ENCODE measurements around the gene FAM170B.

Gene FAM170B

DNA sequence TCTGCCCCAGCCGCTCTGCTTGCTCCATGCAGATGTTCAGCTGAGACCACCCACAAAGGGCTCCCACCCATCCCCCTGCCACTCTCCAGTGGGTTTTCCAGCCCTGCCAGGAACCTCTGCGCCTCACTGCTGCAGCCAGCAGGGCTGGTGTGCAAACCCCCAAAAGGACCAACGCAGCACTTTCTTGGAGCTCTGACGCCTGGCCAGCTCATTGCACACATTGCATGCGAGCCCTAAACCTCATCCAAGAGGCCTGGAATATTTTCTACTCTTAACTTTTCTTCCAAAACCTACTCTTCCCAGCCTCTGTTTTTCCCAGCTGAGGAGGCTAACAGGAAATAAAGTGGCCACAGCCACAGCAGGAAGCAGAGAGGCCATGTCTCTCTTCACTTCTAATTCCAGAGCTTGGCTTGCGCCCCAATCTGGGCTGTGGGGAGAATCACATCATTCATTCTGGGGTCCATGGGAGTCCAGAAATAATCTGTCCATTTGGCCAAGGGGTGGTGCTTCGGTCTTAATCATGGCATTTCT, 4.6 kb upstream of the FAM170B start:
- H3K27ac ChIP-seq, result no peak overlapping the region

GRCh38 chr10:49136525-49136924, 2.7 kb upstream of the FAM170B start:
- Histone ChIP-seq H3K4me3 (ENCODE audit: low read depth, low read length) (no peak overlapping the region), H3K36me3 (ENCODE audit: control insufficient read depth, insufficient read depth, low read length) (no peaks in the 10 kb centered on the region), H3K27ac (no peak overlapping the region), H3K4me1 (no peaks in the 10 kb centered on the region), H3K27me3 (ENCODE audit: control insufficient read depth, insufficient read depth, low read length) (no peaks in the 10 kb centered on the region), H2AFZ (no peak overlapping the region), H3K9me3 (ENCODE audit: control insufficient read depth, low read length) (no peaks in the 10 kb centered on the region), H3K4me2 (ENCODE audit: low read length) (no peak overlapping the region), H3K9ac (no peak overlapping the region), H3K79me2 (no peaks in the 10 kb centered on the region)
- TF ChIP-seq, protein P1, sequence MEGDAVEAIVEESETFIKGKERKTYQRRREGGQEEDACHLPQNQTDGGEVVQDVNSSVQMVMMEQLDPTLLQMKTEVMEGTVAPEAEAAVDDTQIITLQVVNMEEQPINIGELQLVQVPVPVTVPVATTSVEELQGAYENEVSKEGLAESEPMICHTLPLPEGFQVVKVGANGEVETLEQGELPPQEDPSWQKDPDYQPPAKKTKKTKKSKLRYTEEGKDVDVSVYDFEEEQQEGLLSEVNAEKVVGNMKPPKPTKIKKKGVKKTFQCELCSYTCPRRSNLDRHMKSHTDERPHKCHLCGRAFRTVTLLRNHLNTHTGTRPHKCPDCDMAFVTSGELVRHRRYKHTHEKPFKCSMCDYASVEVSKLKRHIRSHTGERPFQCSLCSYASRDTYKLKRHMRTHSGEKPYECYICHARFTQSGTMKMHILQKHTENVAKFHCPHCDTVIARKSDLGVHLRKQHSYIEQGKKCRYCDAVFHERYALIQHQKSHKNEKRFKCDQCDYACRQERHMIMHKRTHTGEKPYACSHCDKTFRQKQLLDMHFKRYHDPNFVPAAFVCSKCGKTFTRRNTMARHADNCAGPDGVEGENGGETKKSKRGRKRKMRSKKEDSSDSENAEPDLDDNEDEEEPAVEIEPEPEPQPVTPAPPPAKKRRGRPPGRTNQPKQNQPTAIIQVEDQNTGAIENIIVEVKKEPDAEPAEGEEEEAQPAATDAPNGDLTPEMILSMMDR (IDR thresholded peaks at IDR 0.05), result no peak

More for the DNA sequence above, 4.6 kb upstream of the FAM170B start:
- no peak overlapping the region for H2AFZ ChIP-seq
- H3K27me3 ChIP-seq (ENCODE audit: control insufficient read depth, insufficient read depth, low read length), result no peaks in the 10 kb centered on the region
- H3K4me2 ChIP-seq (ENCODE audit: low read length), result no peak overlapping the region
- no peaks in the 10 kb centered on the region for H3K4me1 ChIP-seq
- H3K9me3 ChIP-seq (ENCODE audit: control insufficient read depth, low read length), result no peaks in the 10 kb centered on the region
- H3K79me2 ChIP-seq, result no peaks in the 10 kb centered on the region
- H3K4me3 ChIP-seq (ENCODE audit: low read depth, low read length), result no peak overlapping the region
- TF ChIP-seq, protein P1 (IDR thresholded peaks at IDR 0.05), result no peak
- H3K36me3 ChIP-seq (ENCODE audit: control insufficient read depth, insufficient read depth, low read length), result no peaks in the 10 kb centered on the region
- H3K9ac ChIP-seq, result no peak overlapping the region

- Histone ChIP-seq H3K36me3 (ENCODE audit: control insufficient read depth, insufficient read depth, low read length) (no peaks in the 10 kb centered on the region), H3K9ac (no peak overlapping the region), H3K9me3 (ENCODE audit: control insufficient read depth, low read length) (no peaks in the 10 kb centered on the region), H3K27me3 (ENCODE audit: control insufficient read depth, insufficient read depth, low read length) (no peaks in the 10 kb centered on the region), H2AFZ (no peak overlapping the region), H3K4me1 (no peaks in the 10 kb centered on the region), H3K79me2 (no peaks in the 10 kb centered on the region), H3K4me3 (ENCODE audit: low read depth, low read length) (no peak overlapping the region), H3K27ac (no peak overlapping the region), H3K4me2 (ENCODE audit: low read length) (no peak overlapping the region)
- TF ChIP-seq, protein P1 (IDR thresholded peaks at IDR 0.05), result no peak
Observed at GRCh38 chr10:49135575-49136313, 1.9 kb upstream of the FAM170B start.

GRCh38 chr10:49134327-49134726, 506 bp upstream of the FAM170B start:
- H2AFZ ChIP-seq, result no peak overlapping the region
- H3K79me2 ChIP-seq, result no peaks in the 10 kb centered on the region
- H3K4me2 ChIP-seq (ENCODE audit: low read length), result no peak overlapping the region
- no peaks in the 10 kb centered on the region for H3K9me3 ChIP-seq (ENCODE audit: control insufficient read depth, low read length)
- TF ChIP-seq, protein P1 (IDR thresholded peaks at IDR 0.05), result no peak
- no peak overlapping the region for H3K9ac ChIP-seq
- H3K4me1 ChIP-seq, result no peaks in the 10 kb centered on the region
- H3K36me3 ChIP-seq (ENCODE audit: control insufficient read depth, insufficient read depth, low read length), result no peaks in the 10 kb centered on the region
- no peak overlapping the region for H3K4me3 ChIP-seq (ENCODE audit: low read depth, low read length)
- no peaks in the 10 kb centered on the region for H3K27me3 ChIP-seq (ENCODE audit: control insufficient read depth, insufficient read depth, low read length)
- no peak overlapping the region for H3K27ac ChIP-seq

DNA sequence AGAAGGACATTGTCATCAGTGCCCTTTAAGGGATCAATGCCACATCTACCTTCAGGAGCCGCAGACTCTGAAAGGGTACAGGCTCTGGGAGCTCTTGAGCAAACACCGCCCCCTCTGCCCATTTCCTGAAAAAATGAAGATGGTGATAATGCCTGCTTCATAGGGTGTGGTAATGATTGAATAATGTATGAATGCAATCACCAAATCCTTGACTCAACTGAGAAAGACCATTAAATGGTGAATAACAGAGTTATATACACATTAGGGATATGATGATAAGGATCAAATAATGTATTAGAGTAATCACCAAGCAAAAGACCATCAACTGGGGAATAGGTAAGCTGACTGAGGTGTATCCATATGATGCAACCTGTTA, 1.5 kb downstream of the FAM170B start:
- no peaks in the 10 kb centered on the region for H3K9me3 ChIP-seq (ENCODE audit: control insufficient read depth, low read length)
- H3K79me2 ChIP-seq, result no peaks in the 10 kb centered on the region
- no peak overlapping the region for H3K9ac ChIP-seq
- no peak overlapping the region for H2AFZ ChIP-seq
- H3K4me3 ChIP-seq (ENCODE audit: low read depth, low read length), result no peak overlapping the region
- H3K36me3 ChIP-seq (ENCODE audit: control insufficient read depth, insufficient read depth, low read length), result no peaks in the 10 kb centered on the region
- TF ChIP-seq, protein P1 (IDR thresholded peaks at IDR 0.05), result no peak
- H3K4me2 ChIP-seq (ENCODE audit: low read length), result no peak overlapping the region
- H3K27ac ChIP-seq, result no peak overlapping the region
- no peaks in the 10 kb centered on the region for H3K4me1 ChIP-seq
- H3K27me3 ChIP-seq (ENCODE audit: control insufficient read depth, insufficient read depth, low read length), result no peaks in the 10 kb centered on the region

Data from parathyroid adenoma (tissue), 2 donors.